GM19351 (cell line): ENCODE measurements around the gene SLC35A5.

Experiments used
- ATAC-seq: cut with Tn5 transposase; IDR thresholded peaks from one replicate; pipeline ENCODE4 v1.9.1; 2021; ENCODE audit warnings: mild to moderate bottlenecking, moderate library complexity; ENCODE audit not compliant: unreplicated experiment

Gene SLC35A5

DNA sequence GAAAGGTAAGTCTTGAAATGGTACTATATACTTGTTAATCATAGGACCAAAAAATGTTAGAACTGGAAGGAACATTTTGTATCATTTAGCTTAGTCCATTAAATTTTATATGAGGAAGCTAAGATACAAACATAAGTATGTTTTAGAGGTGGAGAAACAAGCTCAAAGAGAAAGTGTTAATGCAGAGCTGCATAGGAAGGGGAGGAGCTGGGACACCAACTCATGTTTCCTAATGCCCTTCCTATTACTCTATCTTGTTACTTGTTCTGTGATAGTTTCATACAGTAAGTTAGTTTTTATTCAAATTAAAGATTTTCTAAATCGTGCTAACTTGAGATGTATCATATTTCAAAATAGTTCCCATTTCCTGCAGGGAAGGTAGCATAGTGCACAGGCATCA is 7.4 kb downstream of the SLC35A5 start:
- ATAC-seq = no peak

DNA sequence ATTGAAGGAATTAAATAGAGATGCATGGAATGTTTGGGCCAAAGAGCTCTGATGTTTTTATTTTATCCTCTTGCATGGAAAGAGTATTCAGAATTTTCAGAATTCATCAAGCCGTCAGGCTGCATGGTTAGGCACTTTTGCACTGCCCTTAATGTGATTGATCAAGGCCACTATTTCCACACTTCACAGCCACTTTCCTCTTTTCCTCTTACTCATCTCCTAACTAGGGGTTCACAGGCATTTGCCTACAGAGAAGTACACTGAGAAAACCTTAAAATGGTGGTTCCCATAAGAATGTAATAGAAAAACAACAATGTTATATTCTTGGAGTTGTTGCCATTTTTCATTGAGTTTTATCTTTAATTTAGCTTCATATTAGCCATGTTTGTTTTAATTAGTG is 10.9 kb downstream of the SLC35A5 start:
- ATAC-seq = no peak

DNA sequence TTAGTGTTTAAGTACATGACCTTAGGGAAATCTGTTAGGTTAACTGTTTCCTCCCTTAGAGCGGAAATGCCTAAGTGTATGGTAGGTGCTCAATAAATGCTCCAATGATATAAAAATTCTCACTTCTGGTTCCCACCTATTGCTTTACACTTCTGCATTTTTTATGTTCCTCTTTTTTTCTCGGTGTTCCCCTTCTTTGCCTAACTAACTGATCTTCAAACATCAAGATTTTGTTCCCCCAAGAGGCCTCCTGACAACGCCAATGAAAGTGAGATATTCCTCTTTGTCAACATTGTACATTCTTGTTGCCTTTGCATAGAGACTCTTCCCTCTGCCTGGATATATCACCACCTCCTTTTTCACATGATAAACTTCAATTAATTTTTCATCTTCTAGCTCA is 17.4 kb downstream of the SLC35A5 start:
- ATAC-seq = no peak

DNA sequence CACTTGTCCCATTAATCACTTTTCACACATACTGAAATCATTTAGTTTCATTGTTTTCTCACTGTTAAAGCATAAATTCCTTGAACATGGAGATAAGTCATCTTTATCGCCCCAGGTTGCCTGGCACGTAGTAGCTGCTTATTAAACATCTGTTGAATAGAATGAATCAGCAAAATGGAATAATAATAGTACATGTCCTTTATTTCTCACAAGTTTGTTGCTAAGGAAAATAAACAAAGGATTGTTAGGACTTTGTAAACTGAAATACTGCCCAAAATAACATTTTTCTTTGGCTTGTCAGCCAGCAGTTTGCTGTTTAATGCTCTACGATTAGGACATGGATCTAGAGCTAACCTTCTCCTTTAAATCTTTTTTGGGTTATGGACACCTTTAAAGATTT is 17.9 kb downstream of the SLC35A5 start:
- no peak for ATAC-seq

DNA sequence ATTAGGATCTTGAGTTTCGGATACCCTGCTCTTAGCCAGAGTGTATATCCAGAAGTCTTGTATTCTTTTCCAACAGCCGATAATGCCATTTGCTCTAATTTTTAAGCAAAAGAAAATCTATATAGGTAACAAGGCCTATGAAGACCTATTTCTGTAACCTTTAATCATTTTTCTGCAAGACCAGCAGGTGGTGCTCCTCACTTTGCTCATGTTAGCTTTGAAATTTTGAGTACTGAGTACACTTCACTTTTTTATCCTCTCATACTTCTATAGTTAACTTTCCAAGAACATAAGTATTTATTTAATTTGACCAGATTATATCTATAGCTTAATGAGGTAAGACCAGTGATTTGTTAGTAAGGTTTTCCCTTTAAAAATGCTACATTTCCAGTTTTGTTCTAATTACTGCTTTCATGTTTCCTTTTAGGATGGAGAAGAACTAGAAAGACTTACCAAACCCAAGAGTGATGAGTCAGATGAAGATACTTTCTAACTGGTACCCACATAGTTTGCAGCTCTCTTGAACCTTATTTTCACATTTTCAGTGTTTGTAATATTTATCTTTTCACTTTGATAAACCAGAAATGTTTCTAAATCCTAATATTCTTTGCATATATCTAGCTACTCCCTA is 20.5 kb downstream of the SLC35A5 start:
- no peak for ATAC-seq

DNA sequence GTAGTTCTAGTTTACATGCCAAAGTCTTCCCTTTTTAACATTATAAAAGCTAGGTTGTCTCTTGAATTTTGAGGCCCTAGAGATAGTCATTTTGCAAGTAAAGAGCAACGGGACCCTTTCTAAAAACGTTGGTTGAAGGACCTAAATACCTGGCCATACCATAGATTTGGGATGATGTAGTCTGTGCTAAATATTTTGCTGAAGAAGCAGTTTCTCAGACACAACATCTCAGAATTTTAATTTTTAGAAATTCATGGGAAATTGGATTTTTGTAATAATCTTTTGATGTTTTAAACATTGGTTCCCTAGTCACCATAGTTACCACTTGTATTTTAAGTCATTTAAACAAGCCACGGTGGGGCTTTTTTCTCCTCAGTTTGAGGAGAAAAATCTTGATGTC is 21.3 kb downstream of the SLC35A5 start:
- ATAC-seq = no peak

DNA sequence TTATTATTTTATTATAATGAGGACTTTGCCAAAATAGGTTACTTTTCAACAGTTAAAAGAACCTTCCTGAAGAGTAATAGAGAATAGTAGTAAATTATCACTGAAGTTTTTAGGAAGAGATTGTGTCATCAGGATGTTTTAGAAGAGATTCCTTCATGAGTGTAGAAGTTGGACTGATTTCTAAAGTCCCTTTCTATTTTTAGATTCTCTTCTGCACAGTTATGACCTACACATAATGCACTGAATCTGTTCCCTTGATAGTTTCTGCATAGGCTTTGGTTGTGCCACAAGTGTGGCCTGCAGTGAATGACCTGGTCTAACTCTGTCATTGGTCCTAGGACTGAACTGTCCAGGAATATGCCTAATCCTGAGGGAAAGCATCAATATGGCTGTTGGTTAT is 23.9 kb downstream of the SLC35A5 start:
- ATAC-seq = no peak

DNA sequence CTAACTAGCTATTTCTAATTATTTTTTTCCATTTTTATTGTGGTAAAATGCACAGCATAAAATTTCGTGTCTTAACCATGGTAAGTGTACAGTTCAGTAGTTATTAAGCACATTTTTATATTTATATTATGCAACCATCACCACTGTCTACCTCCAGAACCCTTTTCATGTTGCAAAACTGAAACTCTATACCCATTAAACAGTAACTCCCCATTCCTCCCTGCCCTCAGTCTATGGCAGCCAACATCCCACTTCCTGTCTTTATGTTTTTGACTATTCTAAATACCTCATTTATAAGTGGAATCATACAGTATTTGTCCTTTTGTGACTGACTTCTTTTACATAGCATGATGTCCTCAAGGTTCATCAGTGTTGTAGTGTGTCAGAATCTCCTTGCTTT is 25.5 kb downstream of the SLC35A5 start:
- ATAC-seq = no peak

DNA sequence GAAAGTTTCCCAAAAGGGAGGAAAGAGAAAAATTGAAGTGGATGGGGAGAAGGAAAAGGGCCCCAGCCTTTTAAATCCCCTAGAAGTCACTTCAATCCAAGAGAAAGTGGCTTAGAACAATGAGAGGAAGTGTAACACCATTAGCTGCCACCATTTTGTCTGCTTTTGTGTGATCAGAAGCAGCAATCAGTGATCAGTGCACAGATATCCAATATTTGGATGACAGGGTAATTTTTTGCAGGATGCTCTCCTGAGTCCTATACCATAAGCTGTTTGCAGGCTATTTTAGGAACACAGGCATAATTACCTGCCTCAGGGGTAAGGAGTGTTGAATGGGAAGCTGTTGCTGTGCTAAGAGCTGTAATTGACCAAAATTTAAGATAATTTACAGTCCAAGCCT is 31.4 kb downstream of the SLC35A5 start:
- no peak for ATAC-seq

DNA sequence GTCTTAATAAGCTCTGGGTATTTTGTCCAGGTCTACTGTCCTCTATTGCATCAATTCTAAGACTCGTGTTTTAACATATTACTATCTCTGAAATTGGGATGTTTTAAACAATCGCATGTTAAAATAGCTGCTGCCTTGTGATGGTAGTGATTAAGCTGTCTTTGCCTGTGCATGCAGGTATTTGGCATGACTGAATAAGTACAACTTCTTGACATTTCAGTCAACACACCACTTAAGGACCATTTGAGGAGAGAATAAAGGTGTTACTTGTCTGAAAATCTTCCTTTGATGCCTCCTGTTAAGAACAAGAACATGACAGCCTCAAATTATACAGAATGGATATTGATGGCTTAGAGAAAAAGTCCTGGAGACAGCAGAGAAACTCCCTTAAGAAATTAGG is 33.0 kb downstream of the SLC35A5 start:
- ATAC-seq = no peak

DNA sequence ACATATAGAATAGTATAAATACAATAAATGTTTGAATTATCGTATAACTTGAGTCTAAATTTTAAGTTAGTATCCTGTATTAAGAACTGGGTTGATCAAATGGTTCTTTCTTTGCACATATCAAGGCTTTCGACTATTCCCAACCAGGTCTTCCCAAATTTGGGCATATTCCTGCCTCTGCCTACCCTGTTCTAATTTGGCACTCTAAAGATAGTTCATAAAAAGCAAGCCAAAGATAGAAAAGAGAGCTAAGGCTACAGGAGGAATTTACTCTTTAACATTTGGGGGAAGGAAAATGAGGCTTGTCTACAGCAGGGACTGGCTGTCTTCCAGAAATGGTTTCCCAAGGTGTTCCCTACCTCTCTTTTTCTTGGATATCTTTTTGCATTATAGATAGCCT is 36.1 kb downstream of the SLC35A5 start:
- no peak for ATAC-seq

DNA sequence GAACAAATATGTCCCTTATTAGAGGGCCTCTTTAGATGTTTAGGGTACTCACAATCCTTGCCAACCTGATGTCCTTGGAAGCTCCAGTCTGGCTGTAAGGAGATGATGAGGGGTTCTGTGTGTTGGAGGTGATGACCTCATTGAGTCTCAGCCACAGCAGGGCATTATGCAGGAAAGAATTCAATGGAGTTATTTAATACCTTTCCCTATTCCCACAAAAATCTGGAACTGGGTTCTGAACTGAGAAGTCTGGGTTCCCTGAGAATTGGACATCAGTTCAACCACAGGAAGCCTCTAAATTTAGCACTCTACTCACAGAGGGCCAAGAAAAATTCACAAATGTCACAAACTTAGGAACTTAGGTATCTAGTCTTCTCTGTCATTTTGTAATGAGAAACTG is 36.9 kb downstream of the SLC35A5 start:
- no peak for ATAC-seq

DNA sequence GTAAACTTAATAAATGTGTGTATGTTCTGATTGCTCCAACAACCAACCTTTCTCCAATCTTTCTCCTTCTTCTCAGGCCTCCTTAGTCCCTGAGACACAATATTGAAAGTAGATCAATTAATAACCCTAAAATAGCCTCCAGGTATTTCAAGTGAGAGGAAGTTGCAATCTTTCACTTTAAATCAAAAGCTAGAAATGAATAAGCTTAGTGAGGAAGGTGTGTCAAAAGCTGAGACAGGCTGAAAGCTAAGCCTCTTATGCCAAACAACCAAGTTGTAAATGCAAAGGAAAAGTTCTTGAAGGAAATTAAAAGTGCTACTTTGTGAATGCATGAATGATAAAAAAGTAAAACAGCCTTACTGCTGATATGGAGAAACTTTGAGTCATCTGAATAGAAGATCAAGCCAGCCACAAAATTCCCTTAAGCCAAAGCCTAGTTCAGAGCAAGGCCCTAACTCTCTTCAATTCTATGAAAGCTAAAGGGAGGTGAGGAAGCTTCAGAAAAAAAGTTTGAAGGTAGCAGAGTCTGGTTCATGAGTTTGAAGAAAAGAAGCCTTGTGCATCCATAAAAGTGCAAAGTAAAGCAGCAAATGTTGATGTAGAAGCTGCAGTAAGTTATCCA is 40.5 kb downstream of the SLC35A5 start:
- peak; percentile 88 for ATAC-seq

DNA sequence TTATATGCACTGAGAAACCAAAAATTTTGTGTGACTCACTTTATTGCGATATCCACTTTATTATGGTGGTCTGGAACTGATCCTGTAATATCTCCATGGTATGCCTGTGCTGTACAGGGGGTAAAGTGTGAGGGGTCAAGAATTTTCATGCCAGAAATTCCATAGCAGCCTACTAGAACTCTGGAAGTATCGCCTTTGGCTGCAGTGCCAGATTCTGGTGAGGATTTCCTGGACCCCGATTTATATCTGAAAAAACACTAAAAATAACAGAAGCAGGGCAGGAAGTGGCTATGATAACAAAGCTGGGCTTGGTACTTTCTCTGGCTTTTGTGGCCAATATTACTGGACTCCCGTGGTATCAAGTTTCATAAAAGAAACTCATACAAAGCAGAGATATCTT is 42.7 kb downstream of the SLC35A5 start:
- ATAC-seq = no peak

DNA sequence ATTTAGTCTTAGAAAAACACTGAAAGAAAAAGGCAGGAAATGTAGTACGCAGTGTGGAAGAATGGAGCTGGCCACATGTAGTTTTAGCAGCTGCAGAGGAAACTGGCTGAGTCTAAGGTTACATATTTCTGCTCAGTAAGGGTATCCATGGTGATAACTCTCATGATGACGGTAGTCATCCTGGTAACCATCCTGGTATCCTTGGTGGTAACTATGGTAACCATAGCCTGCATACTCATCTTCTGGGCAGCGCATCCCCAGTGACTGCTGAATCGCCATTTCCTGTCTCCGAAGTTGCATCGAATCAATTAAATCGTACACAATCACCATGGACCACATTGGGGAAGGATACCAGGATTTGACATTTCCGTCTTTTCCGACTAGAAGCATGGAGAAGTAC is 43.4 kb downstream of the SLC35A5 start:
- ATAC-seq = no peak

DNA sequence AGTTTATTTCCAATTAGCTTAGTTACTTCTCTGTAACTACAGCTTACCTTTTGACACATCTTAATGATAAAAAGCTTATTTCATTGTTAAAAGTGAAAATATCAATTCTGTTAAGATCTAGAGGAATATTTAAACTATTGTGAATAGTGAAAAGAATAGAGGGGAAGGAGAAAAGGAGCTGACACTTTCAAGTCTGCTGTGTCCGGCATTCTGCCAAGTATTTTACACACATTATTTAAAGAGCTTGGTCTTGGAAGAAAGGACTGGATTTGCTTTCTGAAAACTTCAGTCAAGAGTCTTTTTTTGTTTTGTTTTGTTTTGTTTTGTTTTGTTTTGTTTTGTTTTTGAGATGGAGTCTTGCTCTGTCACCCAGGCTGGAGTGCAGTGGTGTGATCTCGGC is 44.3 kb downstream of the SLC35A5 start:
- no peak for ATAC-seq

DNA sequence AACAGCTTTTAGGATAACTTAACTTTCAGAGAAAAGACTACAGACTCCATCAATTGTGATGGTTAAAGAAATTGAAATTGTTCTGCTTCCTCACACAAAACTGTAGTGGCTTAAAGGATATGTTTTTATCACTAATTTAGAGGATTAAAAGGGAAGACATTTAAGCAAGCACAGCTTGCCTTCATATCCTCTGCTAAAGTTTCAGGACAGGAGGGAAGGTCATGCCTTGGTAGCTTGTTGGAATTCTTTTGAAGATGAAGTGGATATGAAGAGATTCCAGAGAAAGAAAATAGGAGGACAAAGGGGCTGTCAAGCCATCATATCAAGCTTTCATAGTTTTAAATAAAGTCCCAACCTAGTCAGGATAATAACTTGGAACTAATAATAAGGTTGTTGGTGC is 46.0 kb downstream of the SLC35A5 start:
- no peak for ATAC-seq

DNA sequence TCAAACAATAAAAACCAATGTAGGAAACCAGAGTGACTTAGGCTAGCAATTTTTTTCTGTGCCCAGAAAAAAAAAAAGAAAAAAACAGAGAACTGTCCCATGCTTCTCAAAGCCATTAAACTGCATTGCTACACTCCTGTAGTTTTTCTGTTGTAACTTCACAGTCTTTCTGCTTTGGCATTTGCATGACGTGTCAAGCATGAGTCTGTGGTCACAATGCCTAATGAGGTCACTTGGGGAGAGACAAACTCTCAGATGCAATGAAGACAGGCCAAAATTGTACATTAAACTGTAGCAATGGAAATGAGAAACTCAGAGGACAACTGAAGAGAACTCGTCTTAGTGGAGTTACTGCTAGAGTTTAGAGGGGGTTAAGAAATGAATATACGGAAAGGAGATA is 48.3 kb downstream of the SLC35A5 start:
- no peak for ATAC-seq

DNA sequence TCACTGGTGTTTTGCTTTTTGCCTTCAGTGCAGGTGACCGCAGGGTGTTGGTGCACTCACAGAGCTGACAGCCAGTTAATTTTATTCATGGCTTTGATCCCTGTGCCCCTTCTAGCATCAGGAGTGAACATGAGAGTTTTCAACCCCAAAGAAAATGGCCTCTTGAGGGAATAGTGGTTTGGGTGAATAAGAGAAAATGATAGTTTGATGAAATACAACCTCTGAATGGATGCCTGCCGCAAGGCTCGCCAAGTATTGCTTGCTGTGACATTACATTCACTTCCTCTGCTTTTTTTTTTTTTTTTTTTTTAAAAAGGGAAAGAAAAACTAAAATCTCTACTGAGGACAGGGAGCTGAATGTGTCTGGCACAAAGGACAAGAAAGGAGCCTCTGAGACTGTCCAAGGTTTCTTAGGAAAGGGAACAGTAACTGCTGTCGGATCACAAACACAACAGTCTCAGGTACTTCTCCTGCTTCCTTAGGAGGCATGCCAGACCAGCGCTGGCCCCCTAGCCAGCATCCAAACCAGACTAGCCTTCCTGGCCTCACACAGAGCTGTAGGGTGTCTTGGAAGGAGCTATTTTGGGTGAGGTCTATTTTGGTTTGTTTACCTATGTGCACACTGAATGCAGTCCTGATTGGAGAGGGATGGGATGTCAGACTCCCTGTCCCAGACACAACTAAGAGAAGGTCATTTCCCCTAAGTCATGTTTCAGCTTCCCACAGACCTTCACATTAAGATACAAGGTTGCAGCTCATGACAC is 50.1 kb downstream of the SLC35A5 start:
- no peak for ATAC-seq

DNA sequence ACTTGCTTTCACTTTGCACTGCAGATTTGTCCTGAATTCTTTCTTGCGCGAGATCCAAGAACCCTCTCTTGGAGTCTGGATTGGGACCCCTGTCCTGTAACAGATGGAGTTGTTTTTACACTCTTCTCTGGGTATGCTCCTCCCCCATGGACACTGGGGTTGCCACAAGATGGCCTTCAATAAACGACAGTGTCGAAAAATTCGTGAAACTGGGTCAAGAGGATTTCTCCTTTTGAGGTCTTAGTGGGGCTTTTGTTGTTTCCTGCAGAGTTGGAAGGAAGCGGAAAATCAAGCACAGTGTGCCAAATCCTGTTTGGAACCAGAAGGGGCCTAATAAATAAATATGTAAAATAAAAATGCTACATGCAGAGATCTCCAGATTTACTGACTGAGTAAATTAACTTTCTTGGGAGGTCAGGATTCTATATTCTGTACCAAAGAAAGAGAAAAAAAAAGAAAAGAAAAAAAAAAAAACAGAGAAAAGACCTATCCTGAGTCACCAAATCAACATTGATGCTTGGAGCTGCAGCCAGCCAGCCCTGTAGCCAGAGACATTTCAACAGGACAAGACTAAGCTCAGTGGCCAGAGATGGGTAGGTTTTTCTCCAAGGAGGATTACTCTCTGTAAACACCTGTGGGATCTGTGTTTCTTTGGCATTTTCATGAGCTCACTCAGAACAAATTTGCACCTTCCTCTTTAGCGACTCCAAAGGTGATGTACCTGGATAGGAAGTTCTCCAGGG is 54.3 kb downstream of the SLC35A5 start:
- no peak for ATAC-seq

DNA sequence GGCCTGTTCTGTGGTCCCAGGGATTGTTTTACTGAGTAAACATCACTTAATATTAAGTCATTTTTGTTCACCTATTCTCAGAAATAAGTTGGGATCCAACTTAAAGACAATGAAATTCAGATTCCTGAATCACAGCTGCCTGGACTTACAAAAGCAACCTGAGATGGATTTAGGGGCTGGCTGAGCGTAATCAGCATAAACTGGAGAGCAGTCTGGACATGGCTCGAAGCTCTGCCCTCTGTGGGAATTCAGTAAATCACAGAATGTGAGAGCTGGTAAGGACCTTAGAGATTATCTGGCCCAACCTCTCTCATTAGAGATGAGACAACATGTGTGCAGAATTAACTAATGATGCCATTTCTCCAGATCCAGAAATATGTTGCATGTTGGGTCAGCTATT is 55.4 kb downstream of the SLC35A5 start:
- ATAC-seq = no peak

DNA sequence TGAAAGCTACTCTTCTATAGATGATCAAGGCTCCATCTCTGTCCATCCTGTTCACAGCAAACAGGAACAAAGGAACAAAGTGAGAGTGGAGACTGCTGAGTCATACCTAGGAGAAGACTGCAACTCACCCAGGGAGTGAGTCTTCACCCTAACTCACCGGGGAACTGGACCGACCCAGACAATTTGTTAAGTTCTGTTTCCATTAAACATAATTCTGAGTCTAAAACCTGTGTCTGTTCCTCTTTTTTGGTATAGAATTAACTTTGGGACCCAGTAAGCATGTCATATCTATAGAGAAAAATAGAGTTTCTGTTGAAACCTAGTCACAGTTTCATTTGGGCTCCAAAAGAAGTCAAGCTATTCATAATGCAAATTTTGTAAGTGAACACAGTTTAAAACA is 57.5 kb downstream of the SLC35A5 start:
- peak; percentile 85 for ATAC-seq
